ENCODE measurements around the gene PARP14. TPM values are rescaled to one million over a fixed set of nuclear protein-coding genes. Genes with fewer than 3 reads are reported as not detected.

The PARP14 gene
- total RNA-seq, 1 donor from 2014 or later, result 21.9 TPM

DNA sequence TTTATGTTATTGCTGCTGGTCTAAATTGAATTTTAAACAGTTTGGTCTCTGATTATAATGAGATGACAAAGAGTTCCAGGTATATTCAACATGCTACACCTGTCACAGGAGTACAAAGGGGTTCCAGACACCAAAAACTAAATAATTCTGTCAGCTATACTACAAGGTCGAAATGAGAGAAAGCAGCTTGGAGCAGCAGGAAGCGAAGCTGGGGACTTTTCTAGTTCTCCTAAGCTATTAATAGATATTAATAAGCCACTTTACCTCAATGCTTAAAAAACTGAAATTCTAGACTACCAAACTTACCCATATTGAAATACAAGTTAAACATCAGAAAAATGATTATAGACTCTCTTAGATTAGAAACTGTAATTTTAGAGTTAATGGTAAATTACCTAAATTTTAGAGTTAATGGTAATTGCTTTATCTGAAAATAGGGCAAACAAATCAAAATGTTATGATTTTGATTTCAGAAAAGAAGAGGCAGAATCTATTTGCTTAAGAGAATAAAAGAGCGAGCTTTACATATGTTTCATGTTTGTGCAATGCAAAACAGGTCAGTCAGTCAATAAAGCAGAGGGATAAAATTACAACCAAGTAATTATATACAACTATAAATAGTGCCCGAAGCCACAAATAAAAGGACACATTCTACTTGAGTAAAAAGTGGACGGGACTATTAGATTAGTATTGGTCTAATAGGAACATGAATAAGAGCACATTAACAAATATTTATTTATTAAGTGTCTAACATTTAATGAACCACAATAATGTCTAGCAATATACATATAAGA lies 96.2 kb downstream of the PARP14 start:
- peaks cover 4 to 8% (median 7%) of the 10 kb centered on the region in 3 donors for H3K4me1 ChIP-seq (ENCODE audit: control insufficient read depth in 3 of 3, insufficient read depth in 3 of 3, low read length in 3 of 3)
- H3K9ac ChIP-seq (ENCODE audit: low read depth in 1 of 3, low read length in 3 of 3), result peak overlapping the region; percentile 46 to 76 (median 47)
- no peaks in the 10 kb centered on the region for H3K27me3 ChIP-seq (ENCODE audit: control insufficient read depth in 3 of 3, insufficient read depth in 3 of 3, low read length in 3 of 3)
- peak overlapping the region; percentile 83 for H3K27ac ChIP-seq (ENCODE audit: low read depth, low read length)
- H3K4me3 ChIP-seq (ENCODE audit: low read length in 3 of 3), result no peak overlapping the region
- H3K9me3 ChIP-seq (ENCODE audit: control insufficient read depth in 3 of 3, low read length in 3 of 3), result no peaks in the 10 kb centered on the region
- peaks cover 3 to 6% (median 4%) of the 10 kb centered on the region in 3 donors for H3K36me3 ChIP-seq (ENCODE audit: control insufficient read depth in 3 of 3, insufficient read depth in 3 of 3, low read length in 3 of 3)

GRCh38 chr3:122777563-122777962 lies 96.9 kb downstream of the PARP14 start:
- H3K9me3 ChIP-seq (ENCODE audit: control insufficient read depth in 3 of 3, low read length in 3 of 3), result no peaks in the 10 kb centered on the region
- H3K27me3 ChIP-seq (ENCODE audit: control insufficient read depth in 3 of 3, insufficient read depth in 3 of 3, low read length in 3 of 3), result no peaks in the 10 kb centered on the region
- peaks cover 3 to 6% (median 4%) of the 10 kb centered on the region in 3 donors for H3K36me3 ChIP-seq (ENCODE audit: control insufficient read depth in 3 of 3, insufficient read depth in 3 of 3, low read length in 3 of 3)
- H3K9ac ChIP-seq (ENCODE audit: low read depth in 1 of 3, low read length in 3 of 3), result peak overlapping the region in 1 of 3 donors; percentile 76
- peaks cover 4 to 8% (median 4%) of the 10 kb centered on the region in 3 donors for H3K4me1 ChIP-seq (ENCODE audit: control insufficient read depth in 3 of 3, insufficient read depth in 3 of 3, low read length in 3 of 3)
- peak overlapping the region in 1 of 3 donors; percentile 4 for H3K4me3 ChIP-seq (ENCODE audit: low read length in 3 of 3)
- H3K27ac ChIP-seq (ENCODE audit: low read depth, low read length), result peak overlapping the region; percentile 83

Other genes starting within 250 kb of the PARP14 start
- gene KPNA1, start 165.9 kb upstream of the PARP14 start, total RNA-seq, result 22.4 TPM
- gene PARP9, start 116.5 kb upstream of the PARP14 start, total RNA-seq, result 15.1 TPM
- gene DTX3L, start 116.5 kb upstream of the PARP14 start, total RNA-seq, result 9.9 TPM
- gene PARP15, start 103.2 kb upstream of the PARP14 start, total RNA-seq, result 2.6 TPM
- 8.9 TPM for gene HSPBAP1, start 113.0 kb downstream of the PARP14 start, total RNA-seq
- gene SLC49A4, start 114.2 kb downstream of the PARP14 start, total RNA-seq, result 11.5 TPM